B cell (primary cell): Measurements from ENCODE around the gene PLEKHH1.

ENCODE experiments used
- EZH2 ChIP-seq: IDR thresholded peaks from 2 replicates; pipeline ENCODE4 v1.6.1; 2012; ENCODE audit warnings: borderline replicate concordance, low read depth, mild to moderate bottlenecking, moderate library complexity, low read length; ENCODE audit not compliant: insufficient read depth, poor library complexity, severe bottlenecking
- TF ChIP-seq, protein P1 (sequence below): fragments of 200-600 bp; IDR thresholded peaks from one replicate; pipeline ENCODE4 v1.8.0; 2022; ENCODE audit warnings: antibody characterized with exemption, mild to moderate bottlenecking

DNA sequence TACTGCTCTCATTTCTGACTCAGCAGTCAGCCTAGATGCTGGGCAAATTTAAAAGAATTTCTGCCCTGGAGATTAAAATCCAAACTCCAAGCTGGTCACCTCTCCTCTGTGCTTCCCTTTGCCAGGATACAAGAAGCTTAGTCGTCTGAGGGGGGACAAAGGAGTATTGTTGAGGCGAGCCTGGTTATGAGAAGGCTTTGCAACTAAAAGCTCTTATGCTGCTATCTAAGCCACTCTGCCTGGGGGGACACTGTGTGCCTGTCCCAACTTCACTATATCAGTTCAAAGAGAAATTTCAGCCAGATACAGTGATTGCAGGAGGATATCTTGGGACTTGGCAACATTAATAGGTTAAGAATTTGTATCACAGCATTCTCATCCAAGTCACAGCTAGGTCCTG is 10.8 kb upstream of the PLEKHH1 start:
- TF ChIP-seq, protein P1, sequence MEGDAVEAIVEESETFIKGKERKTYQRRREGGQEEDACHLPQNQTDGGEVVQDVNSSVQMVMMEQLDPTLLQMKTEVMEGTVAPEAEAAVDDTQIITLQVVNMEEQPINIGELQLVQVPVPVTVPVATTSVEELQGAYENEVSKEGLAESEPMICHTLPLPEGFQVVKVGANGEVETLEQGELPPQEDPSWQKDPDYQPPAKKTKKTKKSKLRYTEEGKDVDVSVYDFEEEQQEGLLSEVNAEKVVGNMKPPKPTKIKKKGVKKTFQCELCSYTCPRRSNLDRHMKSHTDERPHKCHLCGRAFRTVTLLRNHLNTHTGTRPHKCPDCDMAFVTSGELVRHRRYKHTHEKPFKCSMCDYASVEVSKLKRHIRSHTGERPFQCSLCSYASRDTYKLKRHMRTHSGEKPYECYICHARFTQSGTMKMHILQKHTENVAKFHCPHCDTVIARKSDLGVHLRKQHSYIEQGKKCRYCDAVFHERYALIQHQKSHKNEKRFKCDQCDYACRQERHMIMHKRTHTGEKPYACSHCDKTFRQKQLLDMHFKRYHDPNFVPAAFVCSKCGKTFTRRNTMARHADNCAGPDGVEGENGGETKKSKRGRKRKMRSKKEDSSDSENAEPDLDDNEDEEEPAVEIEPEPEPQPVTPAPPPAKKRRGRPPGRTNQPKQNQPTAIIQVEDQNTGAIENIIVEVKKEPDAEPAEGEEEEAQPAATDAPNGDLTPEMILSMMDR, result no peak
- no peak for TF ChIP-seq EZH2
